Upper lobe of left lung (tissue), 4 donors: Measurements from ENCODE around the gene DLX6.

Source experiments
- EP300 ChIP-seq, 4 donors: sonication (generic); formaldehyde crosslinking; IDR thresholded peaks; one replicate each; pipeline ENCODE4 v1.5.1; 2017; ENCODE audit warnings: antibody characterized with exemption in 4 of 4, control low read depth in 2 of 4
- POLR2A ChIP-seq, 4 donors: fragments of 450-650 bp; IDR thresholded peaks; one replicate each; pipeline ENCODE4 v1.5.1; 2016 to 2017; ENCODE audit warnings: antibody characterized with exemption in 4 of 4, mild to moderate bottlenecking in 2 of 4
- POLR2AphosphoS5 ChIP-seq, 2 donors: sonication (generic); formaldehyde crosslinking; IDR thresholded peaks; one replicate each; pipeline ENCODE4 v1.5.1; 2017; ENCODE audit warnings: antibody characterized with exemption in 2 of 2
- TF ChIP-seq, protein P1 (sequence below), 6 experiments: fragments of 450-650 bp in 4 of 6; fragments of 200-600 bp in 2 of 6; sonication (generic) in 2 of 6; IDR thresholded peaks; one replicate each; pipeline ENCODE4 v1.5.1; 2016 to 2019; ENCODE audit warnings: antibody characterized with exemption in 6 of 6

DNA sequence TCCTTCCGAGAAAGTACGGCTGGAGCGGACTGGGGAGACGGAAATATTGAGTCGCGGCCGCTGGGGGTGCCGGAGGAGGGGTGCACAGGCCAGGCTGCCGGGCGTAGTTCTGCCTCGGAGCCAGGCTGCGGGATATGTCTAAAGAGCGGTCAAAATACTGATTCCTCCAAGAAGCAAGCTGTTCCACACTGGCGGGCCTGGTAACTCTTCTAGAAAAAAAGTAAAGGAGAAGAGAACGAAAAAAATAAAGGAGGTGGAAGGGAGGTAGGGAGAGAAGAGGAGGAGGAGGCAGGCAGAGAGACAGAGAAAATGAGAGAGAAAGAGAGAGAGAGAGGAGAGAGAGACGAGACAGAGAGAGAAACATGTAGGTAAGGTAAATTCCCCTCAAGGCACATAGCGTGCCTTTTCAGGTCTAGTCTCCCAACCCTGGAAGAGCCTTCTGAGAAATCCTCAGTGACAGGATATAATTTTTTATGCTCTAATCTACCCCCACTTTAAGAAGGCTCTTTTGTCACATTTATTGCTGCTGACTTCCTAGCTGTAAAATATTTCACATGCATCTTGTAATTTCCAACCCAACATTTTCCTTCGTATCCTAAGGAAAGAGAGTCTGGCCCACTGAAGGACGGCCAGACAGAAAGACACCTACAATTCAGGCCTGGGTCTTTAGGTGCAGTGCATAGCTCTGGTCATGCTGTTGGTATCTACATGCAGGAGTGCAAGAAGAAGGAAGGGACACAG lies 13.6 kb downstream of the DLX6 start:
- no peak for TF ChIP-seq POLR2A (IDR thresholded peaks at IDR 0.05)
- TF ChIP-seq, protein P1, sequence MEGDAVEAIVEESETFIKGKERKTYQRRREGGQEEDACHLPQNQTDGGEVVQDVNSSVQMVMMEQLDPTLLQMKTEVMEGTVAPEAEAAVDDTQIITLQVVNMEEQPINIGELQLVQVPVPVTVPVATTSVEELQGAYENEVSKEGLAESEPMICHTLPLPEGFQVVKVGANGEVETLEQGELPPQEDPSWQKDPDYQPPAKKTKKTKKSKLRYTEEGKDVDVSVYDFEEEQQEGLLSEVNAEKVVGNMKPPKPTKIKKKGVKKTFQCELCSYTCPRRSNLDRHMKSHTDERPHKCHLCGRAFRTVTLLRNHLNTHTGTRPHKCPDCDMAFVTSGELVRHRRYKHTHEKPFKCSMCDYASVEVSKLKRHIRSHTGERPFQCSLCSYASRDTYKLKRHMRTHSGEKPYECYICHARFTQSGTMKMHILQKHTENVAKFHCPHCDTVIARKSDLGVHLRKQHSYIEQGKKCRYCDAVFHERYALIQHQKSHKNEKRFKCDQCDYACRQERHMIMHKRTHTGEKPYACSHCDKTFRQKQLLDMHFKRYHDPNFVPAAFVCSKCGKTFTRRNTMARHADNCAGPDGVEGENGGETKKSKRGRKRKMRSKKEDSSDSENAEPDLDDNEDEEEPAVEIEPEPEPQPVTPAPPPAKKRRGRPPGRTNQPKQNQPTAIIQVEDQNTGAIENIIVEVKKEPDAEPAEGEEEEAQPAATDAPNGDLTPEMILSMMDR (IDR thresholded peaks at IDR 0.05) = no peak
- TF ChIP-seq POLR2AphosphoS5 (IDR thresholded peaks at IDR 0.05) = no peak
- no peak for TF ChIP-seq EP300 (IDR thresholded peaks at IDR 0.05)
